Retinal pigment epithelial cell (primary cell): ENCODE measurements around the gene CENATAC.
A peak's percentile ranks its signal among the peaks of the same experiment; 100 is the strongest.
"Not testable (repeated sequence)": the region's sequence is repeated elsewhere in the genome, so short reads cannot be mapped to it uniquely, and the experiment has no call there.

Experiments
- DNase-seq: peaks from one replicate; pipeline ENCODE4 v3.0.0-alpha.2; 2010; ENCODE audit warnings: low read depth
- H3K4me3 ChIP-seq: 2 replicates; pipeline ENCODE4 v1.5.1; 2011; ENCODE audit warnings: mild to moderate bottlenecking, low read length, control low read depth, moderate library complexity
- TF ChIP-seq, protein P1 (sequence below): conservative IDR thresholded peaks from 2 replicates; pipeline ENCODE4 v1.5.1; 2011; ENCODE audit warnings: low read depth, low read length, control low read depth, inconsistent platforms

CENATAC gene, protein sequence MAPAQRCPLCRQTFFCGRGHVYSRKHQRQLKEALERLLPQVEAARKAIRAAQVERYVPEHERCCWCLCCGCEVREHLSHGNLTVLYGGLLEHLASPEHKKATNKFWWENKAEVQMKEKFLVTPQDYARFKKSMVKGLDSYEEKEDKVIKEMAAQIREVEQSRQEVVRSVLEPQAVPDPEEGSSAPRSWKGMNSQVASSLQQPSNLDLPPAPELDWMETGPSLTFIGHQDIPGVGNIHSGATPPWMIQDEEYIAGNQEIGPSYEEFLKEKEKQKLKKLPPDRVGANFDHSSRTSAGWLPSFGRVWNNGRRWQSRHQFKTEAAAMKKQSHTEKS

DNA sequence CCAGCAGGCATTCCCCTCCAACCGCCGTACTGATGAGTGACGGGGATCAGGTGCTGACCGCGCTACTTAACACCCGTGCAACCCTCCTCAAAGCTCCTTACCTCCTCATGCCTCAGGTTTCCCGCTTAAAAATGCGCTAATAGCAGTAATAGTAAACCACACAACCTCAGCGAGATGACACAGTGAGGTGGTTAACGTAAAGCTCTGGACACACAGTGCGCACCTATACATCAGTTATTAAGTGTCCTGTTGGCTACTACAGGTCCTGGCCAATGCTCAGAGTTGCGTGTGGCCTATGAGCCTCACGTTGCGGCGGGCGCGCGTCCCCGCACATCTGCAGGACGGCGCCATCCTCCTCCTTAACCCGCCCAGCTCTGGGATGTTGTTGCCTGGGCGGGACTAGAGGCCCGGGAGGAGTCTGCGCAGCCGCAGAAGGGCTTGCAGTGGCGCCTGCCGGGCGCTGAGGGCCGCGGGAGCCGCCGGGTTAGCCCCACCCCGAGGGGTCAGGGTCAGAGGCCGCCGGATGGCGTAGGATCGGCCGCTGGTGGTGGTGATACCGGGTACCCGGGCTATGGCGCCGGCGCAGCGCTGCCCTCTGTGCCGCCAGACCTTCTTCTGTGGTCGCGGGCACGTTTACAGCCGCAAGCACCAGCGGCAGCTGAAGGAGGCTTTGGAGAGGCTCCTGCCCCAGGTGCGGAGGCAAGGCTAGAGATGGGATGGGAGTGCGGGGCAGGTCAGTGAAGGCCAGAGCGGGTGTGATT is at the start of gene CENATAC:
CENATAC (plus strand) TSS at position 512 of the 761 bp plus-strand sequence; CDS start at position 572, 60 bp downstream.
- peak; percentile 39 for DNase-seq
- H3K4me3 ChIP-seq: peak within 1 kb of the TSS; percentile 90
- TF ChIP-seq, protein P1, sequence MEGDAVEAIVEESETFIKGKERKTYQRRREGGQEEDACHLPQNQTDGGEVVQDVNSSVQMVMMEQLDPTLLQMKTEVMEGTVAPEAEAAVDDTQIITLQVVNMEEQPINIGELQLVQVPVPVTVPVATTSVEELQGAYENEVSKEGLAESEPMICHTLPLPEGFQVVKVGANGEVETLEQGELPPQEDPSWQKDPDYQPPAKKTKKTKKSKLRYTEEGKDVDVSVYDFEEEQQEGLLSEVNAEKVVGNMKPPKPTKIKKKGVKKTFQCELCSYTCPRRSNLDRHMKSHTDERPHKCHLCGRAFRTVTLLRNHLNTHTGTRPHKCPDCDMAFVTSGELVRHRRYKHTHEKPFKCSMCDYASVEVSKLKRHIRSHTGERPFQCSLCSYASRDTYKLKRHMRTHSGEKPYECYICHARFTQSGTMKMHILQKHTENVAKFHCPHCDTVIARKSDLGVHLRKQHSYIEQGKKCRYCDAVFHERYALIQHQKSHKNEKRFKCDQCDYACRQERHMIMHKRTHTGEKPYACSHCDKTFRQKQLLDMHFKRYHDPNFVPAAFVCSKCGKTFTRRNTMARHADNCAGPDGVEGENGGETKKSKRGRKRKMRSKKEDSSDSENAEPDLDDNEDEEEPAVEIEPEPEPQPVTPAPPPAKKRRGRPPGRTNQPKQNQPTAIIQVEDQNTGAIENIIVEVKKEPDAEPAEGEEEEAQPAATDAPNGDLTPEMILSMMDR: no peak

GRCh38 chr11:118953265-118953664 is 44.7 kb upstream of the CENATAC start:
- DNase-seq: no peak
- no peak overlapping the region for H3K4me3 ChIP-seq
- TF ChIP-seq, protein P1: no peak

GRCh38 chr11:118953976-118954375 is 44.0 kb upstream of the CENATAC start:
- DNase-seq, H3K4me3 ChIP-seq: not testable (repeated sequence)

- H3K4me3 ChIP-seq: no peak within 1 kb of the TSS
- peak; percentile 14 for DNase-seq
- TF ChIP-seq, protein P1: peak; percentile 97
Measured at GRCh38 chr11:118956094-118956846, 41.7 kb upstream of the CENATAC start, which contains the start of gene UPK2. TSS of gene UPK2 (plus strand) at chr11:118956298. CDS start at chr11:118956351, 53 bp downstream.

- no peak overlapping the region for H3K4me3 ChIP-seq
- no peak for DNase-seq
- TF ChIP-seq, protein P1: no peak
Measured at GRCh38 chr11:118956847-118957469, 41.0 kb upstream of the CENATAC start.

GRCh38 chr11:118957549-118957948 is 40.4 kb upstream of the CENATAC start:
- TF ChIP-seq, protein P1: no peak
- DNase-seq: no peak
- H3K4me3 ChIP-seq: no peak overlapping the region

- no peak overlapping the region for H3K4me3 ChIP-seq
- DNase-seq: no peak
- TF ChIP-seq, protein P1: no peak
Measured at GRCh38 chr11:118957968-118958367, 40.0 kb upstream of the CENATAC start.
